22Rv1 (cell line): ENCODE measurements around the gene C9.

Source experiments
- H3K27ac ChIP-seq: fragments of 450-650 bp; 2 replicates; pipeline ENCODE4 v1.5.1; 2017
- ZFX ChIP-seq: fragments of 450-650 bp; IDR thresholded peaks from 2 replicates; pipeline ENCODE4 v1.6.1; 2017; ENCODE audit warnings: antibody characterized with exemption, borderline replicate concordance
- TF ChIP-seq, protein P1 (sequence below): fragments of 450-650 bp; IDR thresholded peaks from 2 replicates; pipeline ENCODE4 v1.5.1; 2017; ENCODE audit warnings: mild to moderate bottlenecking

Gene C9

GRCh38 chr5:39370555-39371366 is 6.5 kb upstream of the C9 start:
- TF ChIP-seq, protein P1, sequence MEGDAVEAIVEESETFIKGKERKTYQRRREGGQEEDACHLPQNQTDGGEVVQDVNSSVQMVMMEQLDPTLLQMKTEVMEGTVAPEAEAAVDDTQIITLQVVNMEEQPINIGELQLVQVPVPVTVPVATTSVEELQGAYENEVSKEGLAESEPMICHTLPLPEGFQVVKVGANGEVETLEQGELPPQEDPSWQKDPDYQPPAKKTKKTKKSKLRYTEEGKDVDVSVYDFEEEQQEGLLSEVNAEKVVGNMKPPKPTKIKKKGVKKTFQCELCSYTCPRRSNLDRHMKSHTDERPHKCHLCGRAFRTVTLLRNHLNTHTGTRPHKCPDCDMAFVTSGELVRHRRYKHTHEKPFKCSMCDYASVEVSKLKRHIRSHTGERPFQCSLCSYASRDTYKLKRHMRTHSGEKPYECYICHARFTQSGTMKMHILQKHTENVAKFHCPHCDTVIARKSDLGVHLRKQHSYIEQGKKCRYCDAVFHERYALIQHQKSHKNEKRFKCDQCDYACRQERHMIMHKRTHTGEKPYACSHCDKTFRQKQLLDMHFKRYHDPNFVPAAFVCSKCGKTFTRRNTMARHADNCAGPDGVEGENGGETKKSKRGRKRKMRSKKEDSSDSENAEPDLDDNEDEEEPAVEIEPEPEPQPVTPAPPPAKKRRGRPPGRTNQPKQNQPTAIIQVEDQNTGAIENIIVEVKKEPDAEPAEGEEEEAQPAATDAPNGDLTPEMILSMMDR: no peak
- TF ChIP-seq ZFX: no peak
- no peak overlapping the region for H3K27ac ChIP-seq

- no peak overlapping the region for H3K27ac ChIP-seq
- TF ChIP-seq ZFX: no peak
- TF ChIP-seq, protein P1: no peak
These were observed 5.0 kb upstream of the C9 start for GRCh38 chr5:39369123-39369815.

GRCh38 chr5:39368116-39368515 is 3.8 kb upstream of the C9 start:
- TF ChIP-seq ZFX: no peak
- TF ChIP-seq, protein P1: no peak

GRCh38 chr5:39367711-39368110 is 3.4 kb upstream of the C9 start:
- TF ChIP-seq, protein P1: no peak
- no peak for TF ChIP-seq ZFX
- no peak overlapping the region for H3K27ac ChIP-seq

More at GRCh38 chr5:39368116-39368515, 3.8 kb upstream of the C9 start:
- H3K27ac ChIP-seq: no peak overlapping the region

DNA sequence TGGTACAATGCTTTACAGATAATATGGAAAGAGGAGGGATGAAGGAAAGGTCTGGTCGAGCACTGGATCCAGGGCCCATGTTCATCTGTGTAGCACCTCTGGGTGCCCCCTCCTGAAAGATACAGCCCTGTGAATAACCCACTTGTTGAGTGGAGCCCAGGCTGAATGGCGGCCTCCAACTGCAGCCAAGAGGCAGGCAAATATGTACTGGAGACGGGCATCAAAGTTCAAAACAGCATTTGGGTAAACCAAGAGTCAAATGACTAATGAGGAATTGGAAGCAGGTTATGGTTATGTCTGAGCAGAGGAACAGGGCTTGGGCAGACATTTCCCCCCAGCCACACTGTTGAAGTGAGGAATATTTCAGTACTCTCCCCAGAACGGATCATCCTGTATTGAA is 1.1 kb downstream of the C9 start:
- TF ChIP-seq ZFX: no peak
- TF ChIP-seq, protein P1: no peak
- no peak overlapping the region for H3K27ac ChIP-seq

GRCh38 chr5:39362646-39363045 is 1.6 kb downstream of the C9 start:
- TF ChIP-seq ZFX: no peak
- TF ChIP-seq, protein P1: no peak
- H3K27ac ChIP-seq: no peak overlapping the region

- no peak for TF ChIP-seq ZFX
- TF ChIP-seq, protein P1: no peak
- H3K27ac ChIP-seq: no peak overlapping the region
These were observed 3.0 kb downstream of the C9 start for GRCh38 chr5:39361306-39361705.
